KMS-11 (cell line): ENCODE measurements around the gene LCP2.

ENCODE experiments used
- H2AFZ ChIP-seq: fragments of 200-600 bp; sonication (generic); 2 replicates; pipeline ENCODE4 v1.6.1; 2016; ENCODE audit warnings: antibody characterized with exemption, mixed run types, low read depth
- H3K27ac ChIP-seq: fragments of 200-600 bp; sonication (generic); 2 replicates; pipeline ENCODE4 v1.6.1; 2016; ENCODE audit warnings: mild to moderate bottlenecking, mixed run types
- H3K27me3 ChIP-seq: fragments of 200-600 bp; sonication (generic); 2 replicates; pipeline ENCODE4 v1.6.1; 2017; ENCODE audit warnings: mild to moderate bottlenecking, low read depth, mixed run types, moderate library complexity; ENCODE audit not compliant: insufficient read depth
- H3K36me3 ChIP-seq: fragments of 200-600 bp; sonication (generic); 2 replicates; pipeline ENCODE4 v1.6.1; 2017; ENCODE audit warnings: mild to moderate bottlenecking, mixed run types; ENCODE audit not compliant: insufficient read depth
- H3K4me1 ChIP-seq: fragments of 200-600 bp; sonication (generic); 2 replicates; pipeline ENCODE4 v1.6.1; 2016; ENCODE audit warnings: mild to moderate bottlenecking, low read depth, mixed run types; ENCODE audit not compliant: poor library complexity, severe bottlenecking
- H3K4me2 ChIP-seq: fragments of 200-600 bp; sonication (generic); 2 replicates; pipeline ENCODE4 v1.7.0; 2016; ENCODE audit warnings: mild to moderate bottlenecking, mixed run types
- H3K4me3 ChIP-seq: fragments of 200-600 bp; sonication (generic); IDR thresholded peaks from 2 replicates; pipeline ENCODE4 v1.6.1; 2017; ENCODE audit warnings: low read depth, low read length, mixed read lengths; ENCODE audit not compliant: insufficient read depth
- H3K79me2 ChIP-seq: fragments of 200-600 bp; sonication (generic); 2 replicates; pipeline ENCODE4 v1.6.1; 2016; ENCODE audit warnings: low read depth, mixed run types; ENCODE audit not compliant: insufficient read depth
- H3K9ac ChIP-seq: fragments of 200-600 bp; sonication (generic); 2 replicates; pipeline ENCODE4 v1.6.1; 2016; ENCODE audit warnings: mild to moderate bottlenecking, mixed run types
- H4K20me1 ChIP-seq: fragments of 200-600 bp; sonication (generic); 2 replicates; pipeline ENCODE4 v1.6.1; 2016; ENCODE audit warnings: mild to moderate bottlenecking, mixed run types; ENCODE audit not compliant: insufficient read depth
- CTCF ChIP-seq: fragments of 200-600 bp; sonication (generic); conservative IDR thresholded peaks from 2 replicates; pipeline ENCODE4 v1.6.1; 2017; ENCODE audit warnings: low read depth, mild to moderate bottlenecking, antibody characterized with exemption, low read length, moderate library complexity, mixed read lengths

Gene LCP2

DNA sequence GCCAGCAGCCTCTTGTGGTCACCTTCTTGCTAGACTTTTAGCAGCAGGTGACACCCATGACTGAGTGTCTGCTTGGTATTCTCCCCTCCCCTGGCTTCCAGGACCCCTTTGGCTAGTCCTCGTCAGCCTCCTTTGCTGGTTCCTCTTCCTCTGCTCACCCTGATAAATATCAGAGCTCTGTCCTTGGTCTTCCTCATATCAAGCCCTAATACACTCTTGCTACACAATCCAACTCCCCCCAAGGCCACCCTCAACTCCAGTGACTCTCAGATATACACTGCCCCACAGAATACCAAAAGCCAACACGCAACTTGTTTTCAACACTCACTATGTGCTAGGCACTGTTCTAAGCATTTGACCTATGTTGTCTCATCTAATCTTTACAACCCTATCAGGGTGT, 30.3 kb upstream of the LCP2 start:
- Histone ChIP-seq H3K4me2 (no peak overlapping the region), H3K36me3 (no peaks in the 10 kb centered on the region), H2AFZ (no peak overlapping the region), H3K27me3 (no peaks in the 10 kb centered on the region), H3K27ac (no peak overlapping the region), H3K4me3 (no peak overlapping the region), H4K20me1 (no peaks in the 10 kb centered on the region), H3K9ac (no peak overlapping the region), H3K79me2 (no peaks in the 10 kb centered on the region), H3K4me1 (no peaks in the 10 kb centered on the region)
- TF ChIP-seq CTCF = no peak

- no peak overlapping the region for H3K27ac ChIP-seq
- no peaks in the 10 kb centered on the region for H3K36me3 ChIP-seq
- no peak for TF ChIP-seq CTCF
- no peak overlapping the region for H3K9ac ChIP-seq
- H4K20me1 ChIP-seq = no peaks in the 10 kb centered on the region
- H3K27me3 ChIP-seq = no peaks in the 10 kb centered on the region
- no peaks in the 10 kb centered on the region for H3K79me2 ChIP-seq
- no peak overlapping the region for H2AFZ ChIP-seq
- H3K4me2 ChIP-seq = no peak overlapping the region
- H3K4me3 ChIP-seq = no peak overlapping the region
- no peaks in the 10 kb centered on the region for H3K4me1 ChIP-seq
These were observed 29.6 kb upstream of the LCP2 start for GRCh38 chr5:170327168-170327567.

- Histone ChIP-seq H3K4me3 (no peak overlapping the region), H3K36me3 (no peaks in the 10 kb centered on the region), H3K27ac (no peak overlapping the region), H3K79me2 (no peaks in the 10 kb centered on the region), H3K9ac (no peak overlapping the region), H2AFZ (no peak overlapping the region), H4K20me1 (no peaks in the 10 kb centered on the region), H3K27me3 (no peaks in the 10 kb centered on the region), H3K4me2 (no peak overlapping the region), H3K4me1 (no peaks in the 10 kb centered on the region)
- no peak for TF ChIP-seq CTCF
These were observed 21.7 kb upstream of the LCP2 start for GRCh38 chr5:170319301-170319700.

GRCh38 chr5:170317499-170317898, 19.9 kb upstream of the LCP2 start:
- Histone ChIP-seq H4K20me1 (no peaks in the 10 kb centered on the region), H3K9ac (no peak overlapping the region), H3K27me3 (no peaks in the 10 kb centered on the region), H3K4me2 (no peak overlapping the region), H3K27ac (no peak overlapping the region), H3K79me2 (no peaks in the 10 kb centered on the region), H2AFZ (no peak overlapping the region), H3K4me1 (no peaks in the 10 kb centered on the region), H3K4me3 (no peak overlapping the region), H3K36me3 (no peaks in the 10 kb centered on the region)
- TF ChIP-seq CTCF = no peak

GRCh38 chr5:170316937-170317336, 19.4 kb upstream of the LCP2 start:
- Histone ChIP-seq H2AFZ (no peak overlapping the region), H3K9ac (no peak overlapping the region), H3K79me2 (no peaks in the 10 kb centered on the region), H3K4me2 (no peak overlapping the region), H3K4me3 (no peak overlapping the region), H3K4me1 (no peaks in the 10 kb centered on the region), H3K27ac (no peak overlapping the region), H3K36me3 (no peaks in the 10 kb centered on the region), H4K20me1 (no peaks in the 10 kb centered on the region), H3K27me3 (no peaks in the 10 kb centered on the region)
- TF ChIP-seq CTCF = no peak
